ENCODE results near the gene RNF225. TPM values are rescaled to one million over a fixed set of nuclear protein-coding genes. Genes with fewer than 3 reads are reported as not detected.
A peak's percentile ranks its signal among the peaks of the same experiment; 100 is the strongest.
"Not testable (repeated sequence)": the region's sequence is repeated elsewhere in the genome, so short reads cannot be mapped to it uniquely, and the experiment has no call there.

Gene RNF225
- total RNA-seq, 2 donors from 2014 or later: 0.64 TPM; not detected in 1

- Mint-ChIP-seq H3K9me3 (no peaks in the 10 kb centered on the region), H3K27ac (peak overlapping the region; percentile 93), H3K36me3 (ENCODE audit: low read depth) (peaks cover 5% of the 10 kb centered on the region), H3K27me3 (no peaks in the 10 kb centered on the region), H3K4me1 (peaks cover 30% of the 10 kb centered on the region), H3K4me3 (peak overlapping the region; percentile 93)
- ATAC-seq (replicated peaks): no peak
Observed at GRCh38 chr19:58406818-58407657, 11.6 kb downstream of the RNF225 start.

DNA sequence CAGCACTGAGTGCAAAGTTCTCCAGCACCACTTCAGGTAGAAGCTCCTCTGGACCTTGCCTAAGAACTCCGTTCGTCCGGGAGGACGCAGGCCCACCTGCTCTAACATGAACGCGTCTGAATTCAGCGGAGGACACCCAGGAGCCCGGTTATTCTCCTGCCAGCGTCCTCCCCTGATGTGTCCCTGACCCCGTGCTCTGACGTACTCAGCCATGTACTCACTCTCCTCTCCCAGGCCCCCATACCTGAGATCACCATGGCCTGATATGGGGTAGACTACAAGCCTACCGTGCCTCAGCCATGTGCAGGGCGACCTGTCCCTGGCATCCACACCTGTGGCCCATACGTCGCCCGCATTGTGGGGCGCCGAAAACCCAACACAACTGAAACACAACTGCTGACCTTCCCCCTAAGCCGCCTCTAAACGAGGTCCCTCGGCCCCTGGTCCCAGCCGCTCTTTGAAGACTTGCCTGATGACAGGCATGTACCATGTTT, 12.2 kb downstream of the RNF225 start:
- peaks cover 30% of the 10 kb centered on the region for H3K4me1 Mint-ChIP-seq

DNA sequence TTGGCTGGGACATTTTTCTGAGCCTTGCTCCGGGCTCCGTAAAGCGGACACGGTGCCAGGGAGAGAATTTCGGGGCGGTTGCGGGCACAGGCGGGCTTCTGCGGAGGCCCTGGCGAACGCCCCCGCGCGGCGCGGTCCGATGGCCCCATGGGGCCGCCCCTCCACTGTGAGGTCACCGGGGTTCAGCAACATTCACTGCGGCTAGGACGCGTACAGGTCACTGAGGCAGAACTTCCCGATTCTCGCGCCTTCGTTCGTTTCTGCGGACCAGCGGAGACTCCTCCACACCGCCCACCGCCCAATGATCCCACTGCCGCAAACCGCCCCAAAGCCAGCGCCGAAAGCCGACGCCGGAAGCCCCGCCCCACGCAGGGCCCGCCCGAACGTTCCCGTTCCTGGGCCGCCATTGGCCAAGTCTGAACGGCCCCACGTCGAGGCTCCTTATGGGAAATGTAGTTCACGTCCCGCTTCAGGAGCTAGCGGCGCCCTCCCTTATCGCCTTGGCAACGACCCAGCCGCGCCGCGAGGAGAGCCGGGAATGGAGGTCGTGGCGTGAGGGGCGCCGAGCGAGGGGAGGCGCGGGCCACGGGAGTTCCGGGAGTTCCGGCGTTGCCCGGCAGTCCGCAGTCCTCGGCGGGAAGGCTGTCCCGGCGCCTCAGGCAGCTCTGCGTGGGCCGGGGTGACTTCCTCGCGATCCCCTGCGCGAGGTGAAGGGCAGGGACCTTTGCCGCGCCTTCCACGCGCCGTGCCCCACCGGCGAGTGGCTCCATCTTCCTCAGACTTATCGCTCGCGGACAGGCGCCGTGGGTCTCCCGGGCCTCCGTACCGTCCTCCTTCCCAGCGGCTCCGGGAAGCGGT, 12.9 kb downstream of the RNF225 start, which contains the start of gene ZNF584:
Gene ZNF584 (plus strand): TSS at position 498 of the 858 bp plus-strand sequence. CDS start 499 bp downstream, outside the sequence.
- Mint-ChIP-seq H3K36me3 (ENCODE audit: low read depth) (peaks cover 16% of the 10 kb centered on the region), H3K9me3 (no peaks in the 10 kb centered on the region), H3K4me1 (peaks cover 30% of the 10 kb centered on the region), H3K4me3 (peak within 1 kb of the TSS; percentile 93), H3K27ac (peak within 1 kb of the TSS; percentile 93), H3K27me3 (no peaks in the 10 kb centered on the region)
- peak; percentile 95 for ATAC-seq (replicated peaks)

More for the DNA sequence above, 12.2 kb downstream of the RNF225 start:
- Mint-ChIP-seq H3K36me3 (ENCODE audit: low read depth) (peaks cover 10% of the 10 kb centered on the region), H3K4me3 (peak overlapping the region; percentile 93), H3K9me3 (no peaks in the 10 kb centered on the region), H3K27ac (peak overlapping the region; percentile 93), H3K27me3 (no peaks in the 10 kb centered on the region)
- ATAC-seq (replicated peaks): peak; percentile 23

- H3K27me3 Mint-ChIP-seq: no peaks in the 10 kb centered on the region
- peaks cover 16% of the 10 kb centered on the region for H3K36me3 Mint-ChIP-seq (ENCODE audit: low read depth)
- no peak for ATAC-seq (replicated peaks)
- peak overlapping the region; percentile 93 for H3K27ac Mint-ChIP-seq
- H3K4me1 Mint-ChIP-seq: peaks cover 30% of the 10 kb centered on the region
- peak overlapping the region; percentile 93 for H3K4me3 Mint-ChIP-seq
- H3K9me3 Mint-ChIP-seq: no peaks in the 10 kb centered on the region
Observed at GRCh38 chr19:58409010-58409790, 13.7 kb downstream of the RNF225 start.

- Mint-ChIP-seq H3K27me3 (no peaks in the 10 kb centered on the region), H3K9me3 (no peaks in the 10 kb centered on the region), H3K27ac (no peak overlapping the region), H3K4me1 (no peaks in the 10 kb centered on the region), H3K4me3 (no peak overlapping the region), H3K36me3 (ENCODE audit: low read depth) (peaks cover 53% of the 10 kb centered on the region)
- no peak for ATAC-seq (replicated peaks)
Observed at GRCh38 chr19:58416604-58417003, 21.1 kb downstream of the RNF225 start.

- Mint-ChIP-seq H3K4me1 (no peaks in the 10 kb centered on the region), H3K4me3 (no peak overlapping the region), H3K27me3 (no peaks in the 10 kb centered on the region), H3K36me3 (ENCODE audit: low read depth) (peaks cover 53% of the 10 kb centered on the region), H3K9me3 (no peaks in the 10 kb centered on the region), H3K27ac (no peak overlapping the region)
- ATAC-seq (replicated peaks): no peak
Observed at GRCh38 chr19:58417071-58417470, 21.6 kb downstream of the RNF225 start.

DNA sequence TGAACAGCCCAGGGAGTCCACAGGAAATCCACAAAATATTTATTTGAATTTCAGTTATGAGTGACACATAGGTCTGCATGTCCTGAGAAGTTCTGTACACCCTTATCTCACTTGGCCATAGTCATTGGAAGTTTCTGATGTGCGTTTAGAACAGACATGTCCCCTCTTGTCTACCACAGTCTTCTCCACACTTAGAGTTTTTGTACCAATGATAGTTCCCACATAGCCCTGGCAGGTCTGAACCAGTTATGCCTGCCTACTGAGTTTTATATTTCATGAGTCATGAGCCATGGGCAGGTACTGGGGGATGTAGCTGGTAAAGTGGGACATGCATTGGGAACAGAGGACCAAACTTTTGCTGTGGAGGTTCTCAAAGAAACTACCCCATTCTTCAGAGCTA, 33.2 kb downstream of the RNF225 start:
- no peak for ATAC-seq (replicated peaks)
- Mint-ChIP-seq H3K36me3 (ENCODE audit: low read depth) (peaks cover 12% of the 10 kb centered on the region), H3K4me3 (no peak overlapping the region), H3K9me3 (peaks cover 17% of the 10 kb centered on the region), H3K4me1 (no peaks in the 10 kb centered on the region), H3K27ac (no peak overlapping the region), H3K27me3 (no peaks in the 10 kb centered on the region)

DNA sequence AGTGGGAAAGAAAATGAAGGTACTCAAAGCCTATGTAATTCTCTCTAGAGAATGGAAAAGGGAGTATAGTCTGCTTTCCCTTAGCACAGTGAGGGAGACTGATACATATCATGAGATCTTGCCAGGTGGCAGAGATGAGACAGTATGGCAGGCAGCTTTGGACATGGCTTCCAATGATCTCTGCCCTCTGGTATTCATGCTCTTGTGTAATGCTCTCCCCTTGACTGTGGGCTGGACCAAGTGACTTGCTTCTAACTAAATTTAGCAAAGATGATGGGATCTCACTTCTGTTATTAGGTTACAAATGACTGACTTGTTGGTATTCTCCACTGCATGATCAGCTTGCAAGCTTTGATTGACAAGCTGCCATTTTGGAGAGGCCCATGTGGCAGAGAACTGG, 34.3 kb downstream of the RNF225 start:
- Mint-ChIP-seq H3K4me1 (no peaks in the 10 kb centered on the region), H3K4me3 (no peak overlapping the region), H3K36me3 (ENCODE audit: low read depth) (peaks cover 23% of the 10 kb centered on the region), H3K27me3 (no peaks in the 10 kb centered on the region), H3K9me3 (peaks cover 21% of the 10 kb centered on the region), H3K27ac (no peak overlapping the region)
- ATAC-seq (replicated peaks): no peak

- H3K36me3 Mint-ChIP-seq (ENCODE audit: low read depth): peaks cover 67% of the 10 kb centered on the region
- ATAC-seq (replicated peaks): no peak
- peaks cover 28% of the 10 kb centered on the region for H3K9me3 Mint-ChIP-seq
- no peak overlapping the region for H3K4me3 Mint-ChIP-seq
- peaks cover 12% of the 10 kb centered on the region for H3K4me1 Mint-ChIP-seq
- H3K27me3 Mint-ChIP-seq: no peaks in the 10 kb centered on the region
- no peak overlapping the region for H3K27ac Mint-ChIP-seq
Observed at GRCh38 chr19:58434217-58434616, 38.8 kb downstream of the RNF225 start.

DNA sequence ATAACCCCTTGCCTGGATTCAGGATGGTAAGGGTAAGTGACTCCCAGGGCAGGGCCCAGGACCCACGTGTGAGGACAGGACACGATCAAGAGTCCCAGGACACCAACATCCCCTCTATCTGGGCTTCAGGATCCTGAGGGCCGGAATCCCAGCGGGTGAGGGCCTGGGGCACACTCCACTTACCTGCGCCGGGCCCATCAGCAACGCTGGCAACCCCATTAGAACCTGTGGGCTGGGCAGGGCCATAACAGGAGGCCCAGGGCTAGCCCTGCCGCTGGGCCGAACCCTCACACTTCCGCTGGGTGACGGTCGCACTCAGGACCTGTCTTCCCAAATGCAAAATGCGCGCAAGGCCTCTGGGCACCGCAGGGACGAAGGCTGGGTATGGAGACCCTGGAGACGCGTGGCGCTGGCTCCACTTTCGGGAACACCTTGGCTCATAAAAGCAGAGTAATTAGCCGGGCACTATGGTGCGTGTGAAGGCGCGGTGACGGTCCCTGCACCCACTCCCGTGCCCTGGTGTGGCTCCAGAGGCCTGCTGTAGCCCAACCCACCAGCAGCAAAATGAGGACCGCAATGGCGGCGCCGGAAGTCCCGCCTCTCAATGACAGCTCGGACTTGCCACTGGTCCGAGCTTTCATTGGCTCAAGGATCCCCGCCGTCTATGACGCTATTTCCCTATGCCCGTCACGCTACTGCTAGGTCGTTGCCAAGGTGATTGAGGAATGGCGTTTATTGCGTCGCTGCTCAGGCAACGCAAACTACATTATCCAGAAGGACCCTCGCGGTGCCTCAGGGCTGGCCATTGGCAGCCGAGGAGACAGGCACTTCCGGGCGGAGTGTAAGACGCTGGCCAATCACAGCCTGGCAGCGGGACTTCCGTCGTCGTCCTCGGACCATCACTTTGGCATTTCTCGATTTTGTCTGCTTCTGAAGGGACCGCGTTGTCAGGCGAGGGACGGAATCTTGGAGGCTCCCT, 44.4 kb downstream of the RNF225 start, which contains the start of gene ZNF132:
Gene ZNF132 (minus strand): TSS at position 578 of the 979 bp plus-strand sequence. CDS start 332 bp downstream, at position 246.
- Mint-ChIP-seq H3K4me1 (peaks cover 24% of the 10 kb centered on the region), H3K27me3 (no peaks in the 10 kb centered on the region), H3K27ac (peak within 1 kb of the TSS; percentile 97), H3K4me3 (peak within 1 kb of the TSS; percentile 97), H3K9me3 (peaks cover 20% of the 10 kb centered on the region), H3K36me3 (ENCODE audit: low read depth) (peaks cover 55% of the 10 kb centered on the region)
- peak; percentile 98 for ATAC-seq (replicated peaks)

DNA sequence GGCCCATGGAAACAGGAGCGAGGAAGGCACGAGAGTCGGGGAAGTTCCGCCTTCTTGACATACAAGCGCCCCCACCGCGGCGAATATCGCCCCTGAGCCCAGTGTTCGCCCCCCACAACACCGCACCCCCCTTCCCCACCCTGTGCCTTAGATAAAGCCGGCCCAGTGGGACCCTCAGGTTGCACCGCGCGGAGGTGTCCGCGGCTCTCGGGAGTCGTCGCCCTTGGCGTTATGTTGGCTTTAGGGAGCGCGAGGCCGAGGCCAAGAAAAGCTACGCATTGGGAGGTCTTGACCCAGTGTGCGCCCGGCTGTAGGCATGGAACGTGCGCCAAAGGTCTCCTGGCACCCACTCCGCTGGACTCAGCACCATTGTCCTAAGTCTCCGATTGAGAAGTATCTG, 45.1 kb downstream of the RNF225 start:
- no peak for ATAC-seq (replicated peaks)
- H3K4me3 Mint-ChIP-seq: peak overlapping the region; percentile 97
- peaks cover 24% of the 10 kb centered on the region for H3K4me1 Mint-ChIP-seq
- peak overlapping the region; percentile 97 for H3K27ac Mint-ChIP-seq
- H3K9me3 Mint-ChIP-seq: peaks cover 17% of the 10 kb centered on the region
- H3K27me3 Mint-ChIP-seq: no peaks in the 10 kb centered on the region
- peaks cover 48% of the 10 kb centered on the region for H3K36me3 Mint-ChIP-seq (ENCODE audit: low read depth)

DNA sequence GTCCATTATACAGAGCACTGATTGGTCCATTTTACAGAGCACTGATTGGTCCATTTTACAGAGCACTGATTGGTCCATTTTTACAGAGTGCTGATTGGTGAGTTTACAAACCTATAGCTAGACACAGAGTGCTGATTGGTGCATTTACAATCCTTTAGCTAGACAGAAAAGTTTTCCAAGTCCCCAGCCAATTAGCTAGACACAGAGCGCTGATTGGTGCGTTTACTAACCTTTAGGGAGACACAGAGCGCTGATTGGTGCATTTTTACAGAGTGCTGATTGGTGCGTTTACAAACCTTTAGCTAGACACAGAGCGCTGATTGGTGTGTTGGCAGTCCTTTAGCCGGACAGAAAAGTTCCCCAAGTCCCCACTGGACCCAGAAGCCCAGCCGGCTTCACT, 47.5 kb downstream of the RNF225 start:
- H3K36me3 Mint-ChIP-seq (ENCODE audit: low read depth): peaks cover 23% of the 10 kb centered on the region
- not testable (repeated sequence) for H3K27me3 Mint-ChIP-seq; H3K27ac Mint-ChIP-seq; H3K4me3 Mint-ChIP-seq; ATAC-seq (replicated peaks)
- H3K9me3 Mint-ChIP-seq: peaks cover 13% of the 10 kb centered on the region
- H3K4me1 Mint-ChIP-seq: peaks cover 19% of the 10 kb centered on the region

Measured in activated T-helper 17 cell treated with anti-CD3 and anti-CD28 coated beads, Interleukin-2, amount 50 U/mL, for 72 hours (primary cell).